Activated T-cell treated with anti-CD3 and anti-CD28 coated beads, Interleukin-2, amount 50 U/mL, for 24 hours (primary cell): ENCODE data around the gene FANK1.
"Not testable (repeated sequence)": the region's sequence is repeated elsewhere in the genome, so short reads cannot be mapped to it uniquely, and the experiment has no call there.

Experiments
- DNase-seq: peaks from one replicate; pipeline ENCODE4 v3.0.0-alpha.2; 2020
- H3K27ac Mint-ChIP-seq: 2 replicates; pipeline ENCODE4 v1.8.0; 2020; ENCODE audit warnings: mild to moderate bottlenecking, mixed read lengths
- H3K27me3 Mint-ChIP-seq: 2 replicates; pipeline ENCODE4 v1.8.0; 2020; ENCODE audit warnings: mixed read lengths
- H3K36me3 Mint-ChIP-seq: 2 replicates; pipeline ENCODE4 v1.8.0; 2020; ENCODE audit warnings: low read depth, mixed read lengths
- H3K4me1 Mint-ChIP-seq: 2 replicates; pipeline ENCODE4 v1.8.0; 2020; ENCODE audit warnings: low read depth, mixed read lengths
- H3K4me3 Mint-ChIP-seq: 2 replicates; pipeline ENCODE4 v1.8.0; 2020; ENCODE audit warnings: mild to moderate bottlenecking, moderate library complexity, mixed read lengths
- H3K9me3 Mint-ChIP-seq: 2 replicates; pipeline ENCODE4 v1.8.0; 2020; ENCODE audit warnings: mixed read lengths

Gene FANK1

GRCh38 chr10:125929618-125930017 lies 33.3 kb downstream of the FANK1 start:
- no peaks in the 10 kb centered on the region for H3K36me3 Mint-ChIP-seq
- H3K9me3 Mint-ChIP-seq = no peaks in the 10 kb centered on the region
- no peak overlapping the region for H3K27ac Mint-ChIP-seq
- DNase-seq = no peak
- H3K4me1 Mint-ChIP-seq = no peaks in the 10 kb centered on the region
- H3K4me3 Mint-ChIP-seq = no peak overlapping the region
- H3K27me3 Mint-ChIP-seq = peaks cover 20% of the 10 kb centered on the region

DNA sequence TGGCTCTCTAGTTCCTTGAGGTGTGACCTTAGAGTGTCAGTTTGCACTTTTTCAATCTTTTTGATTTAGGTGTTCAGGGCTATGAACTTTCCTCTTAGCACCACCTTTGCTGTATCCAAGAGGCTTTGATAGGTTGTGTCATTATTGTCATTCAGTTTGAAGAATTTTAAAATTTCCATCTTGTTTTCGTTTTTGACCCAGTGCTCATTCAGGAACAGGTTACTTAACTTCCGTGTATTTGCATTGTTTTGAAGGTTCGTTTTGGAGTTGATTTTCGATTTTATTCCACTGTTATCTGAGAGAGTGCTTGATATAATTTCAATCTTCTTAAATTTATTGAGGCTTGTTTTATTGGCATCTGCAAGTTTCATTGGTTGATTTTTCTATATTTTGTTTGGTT lies 37.3 kb downstream of the FANK1 start:
- DNase-seq = no peak
- H3K36me3 Mint-ChIP-seq = no peaks in the 10 kb centered on the region
- H3K9me3 Mint-ChIP-seq = no peaks in the 10 kb centered on the region
- no peaks in the 10 kb centered on the region for H3K4me1 Mint-ChIP-seq
- H3K27ac Mint-ChIP-seq = no peak overlapping the region
- H3K27me3 Mint-ChIP-seq = peaks cover 38% of the 10 kb centered on the region
- H3K4me3 Mint-ChIP-seq = no peak overlapping the region

DNA sequence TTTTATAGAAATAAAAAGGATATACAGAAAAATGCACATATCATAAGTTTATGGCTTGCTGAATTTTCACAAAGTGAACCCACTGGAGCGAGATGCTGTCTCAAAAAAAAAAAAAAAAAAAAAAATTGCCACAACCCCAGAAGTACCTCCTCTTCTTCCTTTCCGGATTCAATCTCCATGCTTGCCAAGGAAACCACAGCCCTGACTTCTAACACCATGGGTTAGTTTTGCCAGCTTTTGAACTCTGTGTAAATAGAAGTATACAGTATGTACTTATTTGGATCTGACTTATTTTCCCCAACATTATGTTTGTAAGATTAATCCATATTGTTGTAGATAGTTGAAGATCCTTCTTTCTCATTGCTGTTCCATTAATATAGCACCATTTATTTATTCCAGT lies 40.0 kb downstream of the FANK1 start:
- Mint-ChIP-seq H3K27me3 (peaks cover 46% of the 10 kb centered on the region), H3K36me3 (no peaks in the 10 kb centered on the region), H3K9me3 (no peaks in the 10 kb centered on the region), H3K27ac (no peak overlapping the region), H3K4me1 (no peaks in the 10 kb centered on the region), H3K4me3 (no peak overlapping the region)
- DNase-seq = no peak

DNA sequence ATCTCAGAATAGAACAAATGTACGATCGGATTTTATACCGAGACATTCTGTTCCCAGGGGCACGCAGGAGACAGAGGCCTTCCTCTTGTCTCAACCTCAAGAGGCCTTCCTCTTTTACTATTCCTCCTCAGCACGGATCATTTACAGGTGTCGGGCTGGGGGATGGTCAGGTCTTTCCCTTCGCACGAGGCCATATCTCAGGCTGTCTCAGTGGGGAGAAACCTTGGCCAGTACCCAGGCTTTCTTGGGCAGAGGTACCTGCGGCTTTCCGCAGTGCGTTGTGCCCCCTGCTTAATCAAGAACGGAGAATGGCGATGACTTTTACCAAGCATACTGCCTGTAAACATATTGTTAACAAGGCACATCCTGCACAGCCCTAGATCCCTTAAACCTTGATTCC lies 44.2 kb downstream of the FANK1 start:
- no peak overlapping the region for H3K27ac Mint-ChIP-seq
- H3K4me3 Mint-ChIP-seq = no peak overlapping the region
- H3K4me1 Mint-ChIP-seq = no peaks in the 10 kb centered on the region
- DNase-seq = no peak
- no peaks in the 10 kb centered on the region for H3K36me3 Mint-ChIP-seq
- H3K27me3 Mint-ChIP-seq = peaks cover 26% of the 10 kb centered on the region
- peaks cover 6% of the 10 kb centered on the region for H3K9me3 Mint-ChIP-seq

DNA sequence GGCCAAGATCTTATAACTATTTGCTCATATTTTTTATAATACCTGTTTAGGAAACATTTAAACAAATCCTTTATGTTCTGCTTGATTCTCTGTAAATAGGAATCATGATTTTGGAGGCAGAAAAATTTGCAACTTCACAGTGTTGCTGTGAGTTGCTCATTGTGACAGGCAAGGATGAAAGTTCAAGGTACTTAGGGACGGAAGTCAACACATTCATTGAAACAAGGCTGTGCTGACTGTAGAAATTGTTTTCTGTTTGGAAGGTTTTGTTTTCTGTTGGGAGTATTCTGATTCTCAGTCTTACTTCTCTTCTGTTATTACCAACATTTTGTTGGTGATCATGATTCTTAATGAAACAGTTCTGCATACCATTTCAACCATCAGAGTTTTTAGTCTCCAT lies 54.9 kb downstream of the FANK1 start:
- no peak overlapping the region for H3K27ac Mint-ChIP-seq
- H3K36me3 Mint-ChIP-seq = no peaks in the 10 kb centered on the region
- no peaks in the 10 kb centered on the region for H3K27me3 Mint-ChIP-seq
- H3K9me3 Mint-ChIP-seq = peaks cover 16% of the 10 kb centered on the region
- H3K4me3 Mint-ChIP-seq = no peak overlapping the region
- H3K4me1 Mint-ChIP-seq = no peaks in the 10 kb centered on the region
- DNase-seq = no peak

- DNase-seq = no peak
- H3K4me1 Mint-ChIP-seq = no peaks in the 10 kb centered on the region
- no peak overlapping the region for H3K27ac Mint-ChIP-seq
- H3K4me3 Mint-ChIP-seq = no peak overlapping the region
- peaks cover 19% of the 10 kb centered on the region for H3K9me3 Mint-ChIP-seq
- H3K27me3 Mint-ChIP-seq = peaks cover 4% of the 10 kb centered on the region
- no peaks in the 10 kb centered on the region for H3K36me3 Mint-ChIP-seq
These were observed 57.5 kb downstream of the FANK1 start for GRCh38 chr10:125953778-125954385.

GRCh38 chr10:125955766-125956165 lies 59.4 kb downstream of the FANK1 start:
- no peaks in the 10 kb centered on the region for H3K36me3 Mint-ChIP-seq
- DNase-seq = no peak
- H3K27ac Mint-ChIP-seq = no peak overlapping the region
- peaks cover 19% of the 10 kb centered on the region for H3K9me3 Mint-ChIP-seq
- no peak overlapping the region for H3K4me3 Mint-ChIP-seq
- H3K27me3 Mint-ChIP-seq = peaks cover 7% of the 10 kb centered on the region
- H3K4me1 Mint-ChIP-seq = no peaks in the 10 kb centered on the region

DNA sequence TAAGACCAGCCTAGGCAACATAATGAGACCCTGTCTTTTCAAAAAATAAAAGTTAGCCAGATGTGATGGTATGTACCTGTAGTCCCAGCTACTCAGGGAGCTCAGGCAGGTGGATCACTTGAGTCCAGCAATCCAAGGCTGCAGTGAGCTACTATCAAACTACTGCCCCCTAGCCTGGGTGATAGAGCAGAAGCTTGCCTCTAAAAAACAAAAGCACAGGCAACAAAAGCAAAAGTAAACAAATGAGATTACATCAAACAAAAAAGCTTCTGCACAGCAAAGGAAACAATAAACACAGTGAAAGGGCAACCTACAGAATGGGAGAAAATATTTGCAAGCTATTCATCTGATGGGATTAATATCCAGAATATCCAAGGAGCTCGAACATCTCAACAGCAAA lies 65.4 kb downstream of the FANK1 start:
- Mint-ChIP-seq H3K27me3 (peaks cover 7% of the 10 kb centered on the region), H3K36me3 (no peaks in the 10 kb centered on the region), H3K9me3 (peaks cover 2% of the 10 kb centered on the region), H3K4me3 (no peak overlapping the region), H3K27ac (no peak overlapping the region), H3K4me1 (no peaks in the 10 kb centered on the region)
- no peak for DNase-seq

DNA sequence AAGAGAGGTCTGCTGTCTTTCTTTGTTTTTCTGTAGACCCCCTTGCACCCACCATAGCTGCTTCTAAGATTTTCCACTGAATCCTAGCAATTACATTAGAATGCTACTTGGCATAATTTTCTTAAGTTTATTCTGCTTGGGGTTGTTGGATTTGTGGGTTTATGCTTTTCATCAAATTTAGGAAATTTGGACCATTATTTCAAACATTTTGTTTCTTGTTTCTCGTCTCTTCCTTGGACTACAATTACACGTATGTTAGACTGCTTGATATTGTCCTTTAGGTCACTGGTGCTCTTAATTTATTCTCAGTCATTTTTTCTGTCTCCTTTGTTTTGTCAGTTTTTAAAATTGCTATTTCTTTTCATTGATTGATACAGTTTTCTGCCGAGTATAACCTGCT lies 65.8 kb downstream of the FANK1 start:
- no peak for DNase-seq
- no peak overlapping the region for H3K4me3 Mint-ChIP-seq
- H3K27ac Mint-ChIP-seq = no peak overlapping the region
- no peaks in the 10 kb centered on the region for H3K9me3 Mint-ChIP-seq
- peaks cover 4% of the 10 kb centered on the region for H3K27me3 Mint-ChIP-seq
- no peaks in the 10 kb centered on the region for H3K36me3 Mint-ChIP-seq
- no peaks in the 10 kb centered on the region for H3K4me1 Mint-ChIP-seq

DNA sequence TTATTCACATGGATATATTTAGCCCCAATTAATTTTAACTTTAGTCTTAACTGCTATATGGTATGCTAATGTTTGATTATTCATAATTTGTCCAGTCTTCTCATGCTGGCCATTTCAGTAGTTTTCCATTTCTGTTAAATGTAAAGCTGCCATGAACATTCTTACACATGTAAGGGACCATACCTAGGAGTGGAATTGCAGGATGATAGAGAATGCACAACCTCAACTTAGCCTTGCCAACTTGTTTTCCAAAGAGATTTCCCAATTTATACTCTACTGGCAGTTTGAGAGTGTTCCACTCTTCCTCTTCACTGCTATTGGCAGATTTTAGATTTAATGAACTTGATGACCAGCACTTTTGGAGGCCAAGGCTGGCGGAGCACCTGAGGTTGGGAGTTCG lies 68.2 kb downstream of the FANK1 start:
- H3K4me3 Mint-ChIP-seq = no peak overlapping the region
- no peak for DNase-seq
- H3K36me3 Mint-ChIP-seq = no peaks in the 10 kb centered on the region
- H3K4me1 Mint-ChIP-seq = no peaks in the 10 kb centered on the region
- H3K9me3 Mint-ChIP-seq = no peaks in the 10 kb centered on the region
- peaks cover 3% of the 10 kb centered on the region for H3K27me3 Mint-ChIP-seq
- H3K27ac Mint-ChIP-seq = no peak overlapping the region

- no peaks in the 10 kb centered on the region for H3K36me3 Mint-ChIP-seq
- H3K9me3 Mint-ChIP-seq = peaks cover 3% of the 10 kb centered on the region
- no peaks in the 10 kb centered on the region for H3K4me1 Mint-ChIP-seq
- no peak for DNase-seq
- peaks cover 3% of the 10 kb centered on the region for H3K27me3 Mint-ChIP-seq
- no peak overlapping the region for H3K4me3 Mint-ChIP-seq
- H3K27ac Mint-ChIP-seq = no peak overlapping the region
These were observed 71.2 kb downstream of the FANK1 start for GRCh38 chr10:125967533-125967932.

- not testable (repeated sequence) for H3K27ac Mint-ChIP-seq, H3K4me3 Mint-ChIP-seq, H3K27me3 Mint-ChIP-seq, H3K36me3 Mint-ChIP-seq, DNase-seq, H3K4me1 Mint-ChIP-seq, H3K9me3 Mint-ChIP-seq
These were observed 73.8 kb downstream of the FANK1 start for GRCh38 chr10:125970077-125970630.

- Mint-ChIP-seq H3K4me3 (no peak overlapping the region), H3K36me3 (no peaks in the 10 kb centered on the region), H3K27ac (no peak overlapping the region), H3K27me3 (peaks cover 20% of the 10 kb centered on the region), H3K9me3 (no peaks in the 10 kb centered on the region), H3K4me1 (no peaks in the 10 kb centered on the region)
- no peak for DNase-seq
These were observed 80.7 kb downstream of the FANK1 start for GRCh38 chr10:125976960-125977605.

GRCh38 chr10:125979976-125980375 lies 83.6 kb downstream of the FANK1 start:
- H3K4me1 Mint-ChIP-seq = no peaks in the 10 kb centered on the region
- no peaks in the 10 kb centered on the region for H3K9me3 Mint-ChIP-seq
- H3K36me3 Mint-ChIP-seq = no peaks in the 10 kb centered on the region
- DNase-seq = no peak
- no peak overlapping the region for H3K4me3 Mint-ChIP-seq
- H3K27ac Mint-ChIP-seq = no peak overlapping the region
- H3K27me3 Mint-ChIP-seq = peaks cover 22% of the 10 kb centered on the region

DNA sequence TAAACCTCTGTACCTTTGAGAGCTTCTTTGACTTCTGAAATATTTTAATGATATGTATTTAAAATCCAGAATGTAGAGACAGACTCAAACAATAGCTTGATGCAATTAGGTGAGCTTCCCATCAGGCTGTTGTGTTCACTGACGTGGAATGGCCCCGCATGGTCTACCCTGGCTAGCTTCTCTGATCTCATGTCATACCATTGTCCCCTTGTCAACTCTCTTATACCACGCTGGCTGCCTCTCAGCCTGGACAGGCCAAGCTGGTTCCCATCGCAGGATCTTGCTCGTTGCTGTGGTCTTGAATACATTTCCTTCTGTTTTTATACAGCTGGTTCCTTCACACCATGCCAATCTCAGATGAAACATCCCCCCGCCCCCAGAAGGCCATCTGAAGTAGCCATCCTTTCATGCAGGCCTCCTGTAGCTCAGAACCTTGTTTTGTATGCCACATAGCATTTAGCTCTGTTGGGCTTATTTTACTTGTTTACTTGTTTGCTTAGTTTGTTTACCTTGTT lies 84.2 kb downstream of the FANK1 start:
- Mint-ChIP-seq H3K36me3 (no peaks in the 10 kb centered on the region), H3K4me1 (no peaks in the 10 kb centered on the region), H3K4me3 (no peak overlapping the region), H3K9me3 (no peaks in the 10 kb centered on the region), H3K27ac (no peak overlapping the region), H3K27me3 (peaks cover 22% of the 10 kb centered on the region)
- no peak for DNase-seq
